Measurements from ENCODE around the gene AREL1. TPM values are rescaled to one million over a fixed set of nuclear protein-coding genes. Genes with fewer than 3 reads are reported as not detected.

The AREL1 gene
- polyA plus RNA-seq, 1 donor (not counting 4 experiments of a cell fraction or from before 2014, with no cell fraction given), result 31.2 TPM

- no peaks in the 10 kb centered on the region for H3K9me3 ChIP-seq (ENCODE audit: control insufficient read depth, low read depth, low read length)
- no peak overlapping the region for H2AFZ ChIP-seq (ENCODE audit: control insufficient read depth, low read length)
- H3K9me1 ChIP-seq (ENCODE audit: control insufficient read depth, extremely low read depth, insufficient read depth, low read length), result no peaks in the 10 kb centered on the region
- DNase-seq (ENCODE audit: low read depth, low spot score) (no peak), FAIRE-seq (no peak)
- no peak overlapping the region for H3K9ac ChIP-seq (ENCODE audit: control insufficient read depth, extremely low read depth, insufficient read depth, low read length)
- H3K36me3 ChIP-seq (ENCODE audit: control insufficient read depth in 2 of 2, extremely low read depth in 1 of 2, insufficient read depth in 2 of 2, low read length in 2 of 2), result peaks cover 8 to 35% of the 10 kb centered on the region in 2 experiments
- no peak overlapping the region for H3K4me3 ChIP-seq (ENCODE audit: control insufficient read depth in 2 of 3, extremely low read depth in 1 of 3, insufficient read depth in 2 of 3, low read depth in 1 of 3, low read length in 3 of 3)
- no peaks in the 10 kb centered on the region for H3K27me3 ChIP-seq (ENCODE audit: control insufficient read depth, extremely low read depth, insufficient read depth, low read length)
- no peaks in the 10 kb centered on the region for H4K20me1 ChIP-seq (ENCODE audit: control insufficient read depth, extremely low read depth, insufficient read depth, low read length)
- peaks cover 17% of the 10 kb centered on the region for H3K4me1 ChIP-seq (ENCODE audit: control insufficient read depth, extremely low read depth, insufficient read depth, low read length)
- H3K79me2 ChIP-seq (ENCODE audit: control insufficient read depth, insufficient read depth, low read length), result no peaks in the 10 kb centered on the region
- TF ChIP-seq, protein P1, sequence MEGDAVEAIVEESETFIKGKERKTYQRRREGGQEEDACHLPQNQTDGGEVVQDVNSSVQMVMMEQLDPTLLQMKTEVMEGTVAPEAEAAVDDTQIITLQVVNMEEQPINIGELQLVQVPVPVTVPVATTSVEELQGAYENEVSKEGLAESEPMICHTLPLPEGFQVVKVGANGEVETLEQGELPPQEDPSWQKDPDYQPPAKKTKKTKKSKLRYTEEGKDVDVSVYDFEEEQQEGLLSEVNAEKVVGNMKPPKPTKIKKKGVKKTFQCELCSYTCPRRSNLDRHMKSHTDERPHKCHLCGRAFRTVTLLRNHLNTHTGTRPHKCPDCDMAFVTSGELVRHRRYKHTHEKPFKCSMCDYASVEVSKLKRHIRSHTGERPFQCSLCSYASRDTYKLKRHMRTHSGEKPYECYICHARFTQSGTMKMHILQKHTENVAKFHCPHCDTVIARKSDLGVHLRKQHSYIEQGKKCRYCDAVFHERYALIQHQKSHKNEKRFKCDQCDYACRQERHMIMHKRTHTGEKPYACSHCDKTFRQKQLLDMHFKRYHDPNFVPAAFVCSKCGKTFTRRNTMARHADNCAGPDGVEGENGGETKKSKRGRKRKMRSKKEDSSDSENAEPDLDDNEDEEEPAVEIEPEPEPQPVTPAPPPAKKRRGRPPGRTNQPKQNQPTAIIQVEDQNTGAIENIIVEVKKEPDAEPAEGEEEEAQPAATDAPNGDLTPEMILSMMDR (optimal IDR thresholded peaks at IDR 0.05 in 1 of 3, IDR thresholded peaks at IDR 0.05 in 1 of 3, conservative IDR thresholded peaks at IDR 0.05 in 1 of 3; ENCODE audit: extremely low read depth in 1 of 3, insufficient read depth in 2 of 3, low read length in 3 of 3), result no peak
- no peak for TF ChIP-seq EZH2 (IDR thresholded peaks at IDR 0.05; ENCODE audit: low read length)
- H3K27ac ChIP-seq (ENCODE audit: control insufficient read depth, insufficient read depth, low read length), result no peak overlapping the region
- no peak overlapping the region for H3K4me2 ChIP-seq (ENCODE audit: control insufficient read depth, extremely low read depth, insufficient read depth, low read depth, low read length)
- dilution Hi-C loops (cut with MboI; ENCODE audit: extremely low pct_ligation_motif_present, low sequenced_read_pairs), result no loop called here
Observed at GRCh38 chr14:74669256-74669655, 43.6 kb downstream of the AREL1 start.

GRCh38 chr14:74667758-74668157 lies 45.1 kb downstream of the AREL1 start:
- Histone ChIP-seq H3K27ac (ENCODE audit: control insufficient read depth, insufficient read depth, low read length) (no peak overlapping the region), H4K20me1 (ENCODE audit: control insufficient read depth, extremely low read depth, insufficient read depth, low read length) (no peaks in the 10 kb centered on the region), H3K9me3 (ENCODE audit: control insufficient read depth, low read depth, low read length) (no peaks in the 10 kb centered on the region), H3K4me2 (ENCODE audit: control insufficient read depth, extremely low read depth, insufficient read depth, low read depth, low read length) (no peak overlapping the region), H2AFZ (ENCODE audit: control insufficient read depth, low read length) (no peak overlapping the region), H3K4me1 (ENCODE audit: control insufficient read depth, extremely low read depth, insufficient read depth, low read length) (peaks cover 17% of the 10 kb centered on the region), H3K79me2 (ENCODE audit: control insufficient read depth, insufficient read depth, low read length) (no peaks in the 10 kb centered on the region), H3K36me3 (ENCODE audit: control insufficient read depth in 2 of 2, extremely low read depth in 1 of 2, insufficient read depth in 2 of 2, low read length in 2 of 2) (peaks cover 11 to 40% of the 10 kb centered on the region in 2 experiments), H3K9ac (ENCODE audit: control insufficient read depth, extremely low read depth, insufficient read depth, low read length) (no peak overlapping the region), H3K9me1 (ENCODE audit: control insufficient read depth, extremely low read depth, insufficient read depth, low read length) (no peaks in the 10 kb centered on the region), H3K4me3 (ENCODE audit: control insufficient read depth in 2 of 3, extremely low read depth in 1 of 3, insufficient read depth in 2 of 3, low read depth in 1 of 3, low read length in 3 of 3) (no peak overlapping the region), H3K27me3 (ENCODE audit: control insufficient read depth, extremely low read depth, insufficient read depth, low read length) (no peaks in the 10 kb centered on the region)
- FAIRE-seq (no peak), DNase-seq (ENCODE audit: low read depth, low spot score) (no peak)
- dilution Hi-C loops (cut with MboI; ENCODE audit: extremely low pct_ligation_motif_present, low sequenced_read_pairs), result no loop called here
- TF ChIP-seq, protein P1 (optimal IDR thresholded peaks at IDR 0.05 in 1 of 3, IDR thresholded peaks at IDR 0.05 in 1 of 3, conservative IDR thresholded peaks at IDR 0.05 in 1 of 3; ENCODE audit: extremely low read depth in 1 of 3, insufficient read depth in 2 of 3, low read length in 3 of 3), result no peak
- TF ChIP-seq EZH2 (IDR thresholded peaks at IDR 0.05; ENCODE audit: low read length), result no peak

Measured in keratinocyte (primary cell).